WTC11 (cell line): Measurements from ENCODE around the gene BEND6. TPM values are rescaled to one million over a fixed set of nuclear protein-coding genes. Genes with fewer than 3 reads are reported as not detected.
"Not testable (repeated sequence)": the region's sequence is repeated elsewhere in the genome, so short reads cannot be mapped to it uniquely, and the experiment has no call there.

Experiments used
- ATAC-seq: fragments of 200-7000 bp; cut with Tn5 transposase; 2 replicates; pipeline ENCODE4 v1.10.0; 2021; ENCODE audit warnings: mild to moderate bottlenecking, moderate library complexity
- CTCF ChIA-PET: fragments of 300-600 bp; sonication (Branson Sonifier 250); formaldehyde crosslinking; loops from one replicate; lab custom pipeline; 2021; ENCODE audit warnings: antibody characterized with exemption; lab: Charles Lee
- POLR2A ChIA-PET: fragments of 350-600 bp; sonication (Branson Sonifier 250); formaldehyde crosslinking; loops from one replicate; lab custom pipeline; 2021; ENCODE audit warnings: antibody characterized with exemption; lab: Charles Lee
- DNase-seq: peaks from one replicate; pipeline ENCODE4 v3.0.0; 2021; ENCODE audit warnings: low spot score
- H3K27ac Mint-ChIP-seq: 2 replicates; pipeline ENCODE4 v1.8.0; 2021; ENCODE audit warnings: mixed read lengths
- H3K27me3 Mint-ChIP-seq: 2 replicates; pipeline ENCODE4 v1.8.0; 2021; ENCODE audit warnings: low read depth, mild to moderate bottlenecking, moderate library complexity, mixed read lengths
- H3K36me3 Mint-ChIP-seq: 2 replicates; pipeline ENCODE4 v1.8.0; 2021; ENCODE audit warnings: mixed read lengths
- H3K4me1 Mint-ChIP-seq: 2 replicates; pipeline ENCODE4 v1.8.0; 2022; ENCODE audit warnings: mixed read lengths
- H3K4me3 Mint-ChIP-seq: 2 replicates; pipeline ENCODE4 v1.8.0; 2021; ENCODE audit warnings: mild to moderate bottlenecking, moderate library complexity, mixed read lengths
- H3K9me3 Mint-ChIP-seq: 2 replicates; pipeline ENCODE4 v1.8.0; 2021; ENCODE audit warnings: mixed read lengths
- AFF4 ChIP-seq: sonication (generic); formaldehyde crosslinking; IDR thresholded peaks from 2 replicates; pipeline ENCODE4 v1.8.1; 2023; ENCODE audit warnings: mild to moderate bottlenecking, missing genetic modification reagents, borderline replicate concordance
- ATF1 ChIP-seq: sonication (generic); formaldehyde crosslinking; IDR thresholded peaks from 2 replicates; pipeline ENCODE4 v1.8.1; 2023; ENCODE audit warnings: mild to moderate bottlenecking, moderate library complexity, missing genetic modification reagents
- CTCF ChIP-seq: fragments of 200-600 bp; IDR thresholded peaks from 2 replicates; pipeline ENCODE4 v1.8.0; 2022; ENCODE audit warnings: antibody characterized with exemption
- E2F1 ChIP-seq: sonication (generic); formaldehyde crosslinking; IDR thresholded peaks from 2 replicates; pipeline ENCODE4 v1.8.0; 2022; ENCODE audit warnings: mild to moderate bottlenecking, missing genetic modification reagents
- EMX1 ChIP-seq: fragments of 250-450 bp; sonication (Bioruptor Pico); IDR thresholded peaks from 2 replicates; pipeline ENCODE4 v1.8.0; 2021; ENCODE audit warnings: mild to moderate bottlenecking
- GABPB1 ChIP-seq: sonication (generic); formaldehyde crosslinking; IDR thresholded peaks from 2 replicates; pipeline ENCODE4 v1.8.1; 2023; ENCODE audit warnings: mild to moderate bottlenecking, missing genetic modification reagents
- HMGXB4 ChIP-seq: sonication (generic); formaldehyde crosslinking; IDR thresholded peaks from 2 replicates; pipeline ENCODE4 v1.8.1; 2023; ENCODE audit warnings: mild to moderate bottlenecking, moderate library complexity, missing genetic modification reagents
- JUN ChIP-seq: sonication (generic); formaldehyde crosslinking; IDR thresholded peaks from 2 replicates; pipeline ENCODE4 v1.8.0; 2023; ENCODE audit warnings: mild to moderate bottlenecking, missing genetic modification reagents
- MXD4 ChIP-seq: fragments of 250-450 bp; sonication (Bioruptor Pico); IDR thresholded peaks from 2 replicates; pipeline ENCODE4 v1.8.0; 2021; ENCODE audit warnings: mild to moderate bottlenecking, moderate library complexity, borderline replicate concordance
- RELA ChIP-seq: sonication (generic); formaldehyde crosslinking; IDR thresholded peaks from 2 replicates; pipeline ENCODE4 v1.8.1; 2022; ENCODE audit warnings: missing genetic modification reagents, mild to moderate bottlenecking, borderline replicate concordance
- RORB ChIP-seq: fragments of 250-450 bp; sonication (Bioruptor Pico); IDR thresholded peaks from 2 replicates; pipeline ENCODE4 v1.9.0; 2021; ENCODE audit warnings: mild to moderate bottlenecking
- SMAD3 ChIP-seq: sonication (generic); formaldehyde crosslinking; IDR thresholded peaks from 2 replicates; pipeline ENCODE4 v1.8.0; 2022; ENCODE audit warnings: missing genetic modification reagents, mild to moderate bottlenecking, borderline replicate concordance
- SOX15 ChIP-seq: fragments of 250-450 bp; sonication (Bioruptor Pico); IDR thresholded peaks from 2 replicates; pipeline ENCODE4 v1.9.0; 2021; ENCODE audit warnings: mild to moderate bottlenecking
- USF2 ChIP-seq: sonication (generic); formaldehyde crosslinking; IDR thresholded peaks from 2 replicates; pipeline ENCODE4 v1.8.1; 2023; ENCODE audit warnings: mild to moderate bottlenecking, missing genetic modification reagents, moderate library complexity
- ZMAT4 ChIP-seq: fragments of 250-450 bp; sonication (Bioruptor Pico); IDR thresholded peaks from 2 replicates; pipeline ENCODE4 v1.9.0; 2021; ENCODE audit warnings: mild to moderate bottlenecking
- ZNF121 ChIP-seq: sonication (generic); formaldehyde crosslinking; IDR thresholded peaks from 2 replicates; pipeline ENCODE4 v1.8.0; 2023; ENCODE audit warnings: missing genetic modification reagents
- ZNF219 ChIP-seq: sonication (generic); formaldehyde crosslinking; IDR thresholded peaks from 2 replicates; pipeline ENCODE4 v1.8.0; 2023; ENCODE audit warnings: missing genetic modification reagents, mild to moderate bottlenecking, borderline replicate concordance
- ZSCAN18 ChIP-seq: fragments of 250-450 bp; sonication (Bioruptor Pico); IDR thresholded peaks from 2 replicates; pipeline ENCODE4 v2.1.2; 2022; ENCODE audit warnings: mild to moderate bottlenecking, moderate library complexity
- total RNA-seq: library from RNA; stranded (reverse); gene quantifications from 3 replicates; pipeline ENCODE4 v1.2.3, GENCODE V29; 2021

The BEND6 gene
- total RNA-seq, 1 experiment from 2014 or later: 1.5 TPM

GRCh38 chr6:57038906-57039305, 84.0 kb downstream of the BEND6 start (continued):
- no peak for TF ChIP-seq AFF4
- TF ChIP-seq MXD4: no peak

GRCh38 chr6:57040011-57040410, 85.1 kb downstream of the BEND6 start:
- peak; percentile 24 for DNase-seq
- peak; percentile 98 for ATAC-seq
- peaks cover 42% of the 10 kb centered on the region for H3K27me3 Mint-ChIP-seq
- no peak for TF ChIP-seq USF2 (CRISPR knock-in tag)
- 0 out of 2 replicates have a peak, but pooled peaks have one; percentile 12 for TF ChIP-seq ZNF121 (CRISPR knock-in tag)
- TF ChIP-seq, all 79 proteins: peak for 1
- Mint-ChIP-seq H3K27ac (no peak overlapping the region), H3K4me1 (peaks cover 2% of the 10 kb centered on the region), H3K9me3 (no peaks in the 10 kb centered on the region), H3K36me3 (no peaks in the 10 kb centered on the region), H3K4me3 (no peak overlapping the region)
- CTCF ChIA-PET: interaction anchor here (1.1 kb wide), 1 partner anchor 85 kb away, joined by 4 read pairs; the partner anchor contains the start of gene BEND6
- POLR2A ChIA-PET: no interaction called here

GRCh38 chr6:57044061-57044460, 89.2 kb downstream of the BEND6 start:
- CTCF ChIA-PET, H3K27ac Mint-ChIP-seq, DNase-seq, ATAC-seq, H3K36me3 Mint-ChIP-seq, H3K4me3 Mint-ChIP-seq, H3K9me3 Mint-ChIP-seq: not testable (repeated sequence)
- POLR2A ChIA-PET: interaction anchor here (0.6 kb wide), 1 partner anchor 45 kb away, joined by 3 read pairs; no protein-coding TSS in a partner anchor
- H3K4me1 Mint-ChIP-seq: peaks cover 17% of the 10 kb centered on the region
- H3K27me3 Mint-ChIP-seq: peaks cover 45% of the 10 kb centered on the region

GRCh38 chr6:57044568-57044967, 89.7 kb downstream of the BEND6 start:
- Mint-ChIP-seq H3K27me3 (peaks cover 41% of the 10 kb centered on the region), H3K9me3 (no peaks in the 10 kb centered on the region), H3K36me3 (peaks cover 9% of the 10 kb centered on the region), H3K27ac (no peak overlapping the region), H3K4me3 (no peak overlapping the region), H3K4me1 (peaks cover 17% of the 10 kb centered on the region)
- DNase-seq (no peak), ATAC-seq (no peak)
- ChIA-PET CTCF (no interaction called here), POLR2A (interaction anchor here (0.6 kb wide), 1 partner anchor 45 kb away, joined by 3 read pairs; no protein-coding TSS in a partner anchor)
- TF ChIP-seq JUN (no peak), ZNF219 (CRISPR knock-in tag) (no peak), HMGXB4 (CRISPR knock-in tag) (no peak), RELA (CRISPR knock-in tag) (no peak), ZMAT4 (CRISPR knock-in tag) (no peak), ATF1 (CRISPR knock-in tag) (no peak), SOX15 (CRISPR knock-in tag) (no peak), GABPB1 (CRISPR knock-in tag) (no peak), ZSCAN18 (CRISPR knock-in tag) (no peak), E2F1 (CRISPR knock-in tag) (no peak), SMAD3 (no peak), CTCF (no peak), RORB (CRISPR knock-in tag) (no peak), EMX1 (no peak)
